Epithelial cell of proximal tubule (primary cell): Measurements from ENCODE around the gene CACNA2D4. TPM values are rescaled to one million over a fixed set of nuclear protein-coding genes. Genes with fewer than 3 reads are reported as not detected.

Experiments
- DNase-seq: peaks from one replicate; pipeline ENCODE4 v3.0.0-alpha.2; 2011; ENCODE audit warnings: low read depth
- H3K4me3 ChIP-seq: 2 replicates; pipeline ENCODE4 v1.5.1; 2011; ENCODE audit warnings: low read depth, mild to moderate bottlenecking, low read length
- CTCF ChIP-seq: conservative IDR thresholded peaks from 2 replicates; pipeline ENCODE4 v1.5.1; 2012; ENCODE audit warnings: low read depth, mild to moderate bottlenecking, low read length
- total RNA-seq: library from RNA; depleted of rRNA; stranded (reverse); fragments of >200 nt; gene quantifications from 2 replicates; pipeline ENCODE4 v1.2.3, GENCODE V29; 2015

The CACNA2D4 gene
- total RNA-seq, 1 donor from 2014 or later, result 1.6 TPM

- TF ChIP-seq CTCF, result no peak
- no peak overlapping the region for H3K4me3 ChIP-seq
- no peak for DNase-seq
Observed at GRCh38 chr12:1827826-1828805, 90.3 kb downstream of the CACNA2D4 start.

- no peak for DNase-seq
- H3K4me3 ChIP-seq, result no peak overlapping the region
- no peak for TF ChIP-seq CTCF
Observed at GRCh38 chr12:1826867-1827705, 91.4 kb downstream of the CACNA2D4 start.

- H3K4me3 ChIP-seq, result no peak overlapping the region
- DNase-seq, result no peak
- TF ChIP-seq CTCF, result no peak
Observed at GRCh38 chr12:1826401-1826800, 92.1 kb downstream of the CACNA2D4 start.

- H3K4me3 ChIP-seq, result no peak overlapping the region
- DNase-seq, result no peak
- no peak for TF ChIP-seq CTCF
Observed at GRCh38 chr12:1825382-1826102, 92.9 kb downstream of the CACNA2D4 start.

GRCh38 chr12:1823237-1823636, 95.2 kb downstream of the CACNA2D4 start:
- no peak for TF ChIP-seq CTCF
- no peak for DNase-seq
- no peak overlapping the region for H3K4me3 ChIP-seq

- TF ChIP-seq CTCF, result no peak
- no peak for DNase-seq
- no peak overlapping the region for H3K4me3 ChIP-seq
Observed at GRCh38 chr12:1822699-1823098, 95.8 kb downstream of the CACNA2D4 start.
